ENCODE measurements around the gene RING1. TPM values are rescaled to one million over a fixed set of nuclear protein-coding genes. Genes with fewer than 3 reads are reported as not detected.
A peak's percentile ranks its signal among the peaks of the same experiment; 100 is the strongest.

The RING1 gene
- total RNA-seq, 1 donor from 2014 or later = 44.5 TPM

- Mint-ChIP-seq H3K9me3 (ENCODE audit: low read depth) (no peaks in the 10 kb centered on the region), H3K27me3 (ENCODE audit: low read depth) (no peaks in the 10 kb centered on the region), H3K4me3 (ENCODE audit: unreplicated experiment) (peak overlapping the region; percentile 99), H3K36me3 (ENCODE audit: low read depth) (peaks cover 26% of the 10 kb centered on the region), H3K4me1 (ENCODE audit: low read depth) (peaks cover 74% of the 10 kb centered on the region), H3K27ac (ENCODE audit: unreplicated experiment) (peak overlapping the region; percentile 100)
- DNase-seq (ENCODE audit: low spot score) = no peak
- no peak for TF ChIP-seq CTCF (IDR thresholded peaks at IDR 0.05)
These were observed 4.7 kb upstream of the RING1 start for GRCh38 chr6:33203443-33204164.

- Mint-ChIP-seq H3K27ac (ENCODE audit: unreplicated experiment) (peak overlapping the region; percentile 100), H3K4me1 (ENCODE audit: low read depth) (peaks cover 74% of the 10 kb centered on the region), H3K9me3 (ENCODE audit: low read depth) (no peaks in the 10 kb centered on the region), H3K36me3 (ENCODE audit: low read depth) (peaks cover 26% of the 10 kb centered on the region), H3K4me3 (ENCODE audit: unreplicated experiment) (peak overlapping the region; percentile 56), H3K27me3 (ENCODE audit: low read depth) (no peaks in the 10 kb centered on the region)
- no peak for TF ChIP-seq CTCF (IDR thresholded peaks at IDR 0.05)
- no peak for DNase-seq (ENCODE audit: low spot score)
These were observed 4.2 kb upstream of the RING1 start for GRCh38 chr6:33204165-33204414.

GRCh38 chr6:33204415-33205190, 3.7 kb upstream of the RING1 start, which contains the start of gene HSD17B8:
Gene HSD17B8, plus strand, starts transcription at chr6:33204655. Its CDS starts 14 bp downstream, at chr6:33204669.
- no peak for DNase-seq (ENCODE audit: low spot score)
- H3K4me3 Mint-ChIP-seq (ENCODE audit: unreplicated experiment) = peak within 1 kb of the TSS; percentile 64
- H3K9me3 Mint-ChIP-seq (ENCODE audit: low read depth) = no peaks in the 10 kb centered on the region
- no peak for TF ChIP-seq CTCF (IDR thresholded peaks at IDR 0.05)
- no peaks in the 10 kb centered on the region for H3K27me3 Mint-ChIP-seq (ENCODE audit: low read depth)
- H3K27ac Mint-ChIP-seq (ENCODE audit: unreplicated experiment) = peak within 1 kb of the TSS; percentile 100
- peaks cover 26% of the 10 kb centered on the region for H3K36me3 Mint-ChIP-seq (ENCODE audit: low read depth)
- H3K4me1 Mint-ChIP-seq (ENCODE audit: low read depth) = peaks cover 73% of the 10 kb centered on the region

- Mint-ChIP-seq H3K4me3 (ENCODE audit: unreplicated experiment) (peak overlapping the region; percentile 64), H3K27me3 (ENCODE audit: low read depth) (no peaks in the 10 kb centered on the region), H3K27ac (ENCODE audit: unreplicated experiment) (peak overlapping the region; percentile 93), H3K9me3 (ENCODE audit: low read depth) (no peaks in the 10 kb centered on the region), H3K36me3 (ENCODE audit: low read depth) (peaks cover 33% of the 10 kb centered on the region), H3K4me1 (ENCODE audit: low read depth) (peaks cover 72% of the 10 kb centered on the region)
- no peak for DNase-seq (ENCODE audit: low spot score)
- TF ChIP-seq CTCF (IDR thresholded peaks at IDR 0.05) = peak; percentile 24
These were observed 2.9 kb upstream of the RING1 start for GRCh38 chr6:33205191-33206026.
